Neural progenitor cell (in vitro differentiated cells): ENCODE measurements around the gene HDAC8. TPM values are rescaled to one million over a fixed set of nuclear protein-coding genes. Genes with fewer than 3 reads are reported as not detected.

ENCODE experiments used
- DNase-seq: peaks from one replicate; pipeline ENCODE4 v3.0.0-alpha.2; 2016; ENCODE audit warnings: low spot score
- H2AFZ ChIP-seq: fragments of 200-600 bp; sonication (generic); replicated peaks from 2 replicates; pipeline ENCODE4 v1.6.1; 2016; ENCODE audit warnings: antibody characterized with exemption
- H3F3A ChIP-seq: fragments of 200-600 bp; sonication (generic); 2 replicates; pipeline ENCODE4 v1.6.1; 2016; ENCODE audit warnings: antibody characterized with exemption, low read depth
- H3K27ac ChIP-seq: fragments of 200-600 bp; sonication (generic); 2 replicates; pipeline ENCODE4 v1.5.1; 2016; ENCODE audit warnings: mild to moderate bottlenecking
- H3K27me3 ChIP-seq: fragments of 200-600 bp; sonication (generic); 2 replicates; pipeline ENCODE4 v1.6.1; 2016; ENCODE audit warnings: mild to moderate bottlenecking, moderate library complexity
- H3K36me3 ChIP-seq: fragments of 200-600 bp; sonication (generic); 2 replicates; pipeline ENCODE4 v1.5.1; 2016
- H3K4me1 ChIP-seq: fragments of 200-600 bp; sonication (generic); 2 replicates; pipeline ENCODE4 v1.6.1; 2016; ENCODE audit warnings: mixed run types
- H3K4me2 ChIP-seq: fragments of 200-600 bp; sonication (generic); 2 replicates; pipeline ENCODE4 v1.6.1; 2016
- H3K4me3 ChIP-seq: fragments of 200-600 bp; sonication (generic); 2 replicates; pipeline ENCODE4 v1.5.1; 2016
- H3K79me2 ChIP-seq: fragments of 200-600 bp; sonication (generic); 2 replicates; pipeline ENCODE4 v1.6.1; 2016; ENCODE audit warnings: low read depth
- H3K9ac ChIP-seq: fragments of 200-600 bp; sonication (generic); 2 replicates; pipeline ENCODE4 v1.6.1; 2016
- H3K9me3 ChIP-seq: fragments of 200-600 bp; sonication (generic); 2 replicates; pipeline ENCODE4 v1.5.1; 2016; ENCODE audit warnings: low read depth
- H4K20me1 ChIP-seq: fragments of 200-600 bp; sonication (generic); 2 replicates; pipeline ENCODE4 v1.6.1; 2016; ENCODE audit warnings: low read depth
- H3K27ac Mint-ChIP-seq: 3 replicates; pipeline ENCODE4 v1.8.0; 2021; ENCODE audit warnings: mixed read lengths
- H3K27me3 Mint-ChIP-seq: 2 replicates; pipeline ENCODE4 v1.8.0; 2022; ENCODE audit warnings: low read depth, mild to moderate bottlenecking, inconsistent platforms, moderate library complexity, mixed read lengths; ENCODE audit not compliant: insufficient read depth
- H3K36me3 Mint-ChIP-seq: 3 replicates; pipeline ENCODE4 v1.8.0; 2021; ENCODE audit warnings: mixed read lengths
- H3K4me1 Mint-ChIP-seq: 3 replicates; pipeline ENCODE4 v1.8.0; 2021; ENCODE audit warnings: mixed read lengths
- H3K4me3 Mint-ChIP-seq: 3 replicates; pipeline ENCODE4 v1.8.0; 2021; ENCODE audit warnings: mild to moderate bottlenecking, moderate library complexity, mixed read lengths
- H3K9me3 Mint-ChIP-seq: 3 replicates; pipeline ENCODE4 v1.8.0; 2020; ENCODE audit warnings: mixed read lengths
- EZH2 ChIP-seq: fragments of 200-600 bp; sonication (generic); IDR thresholded peaks from 2 replicates; pipeline ENCODE4 v1.6.1; 2017; ENCODE audit warnings: antibody characterized with exemption, mild to moderate bottlenecking, moderate library complexity
- EZH2phosphoT487 ChIP-seq: fragments of 200-600 bp; sonication (generic); IDR thresholded peaks from 2 replicates; pipeline ENCODE4 v1.6.1; 2017; ENCODE audit warnings: antibody characterized with exemption
- total RNA-seq: library from RNA; depleted of rRNA; stranded (reverse); fragments of >200 nt; gene quantifications from 2 replicates; pipeline ENCODE4 v1.2.3, GENCODE V29; 2015; ENCODE audit warnings: low replicate concordance
- TF ChIP-seq, protein P1 (sequence below): fragments of 200-600 bp; sonication (generic); IDR thresholded peaks from 2 replicates; pipeline ENCODE4 v1.5.1; 2017; ENCODE audit warnings: antibody characterized with exemption, mild to moderate bottlenecking

Gene HDAC8
- total RNA-seq, 1 donor from 2014 or later, result 37.8 TPM

DNA sequence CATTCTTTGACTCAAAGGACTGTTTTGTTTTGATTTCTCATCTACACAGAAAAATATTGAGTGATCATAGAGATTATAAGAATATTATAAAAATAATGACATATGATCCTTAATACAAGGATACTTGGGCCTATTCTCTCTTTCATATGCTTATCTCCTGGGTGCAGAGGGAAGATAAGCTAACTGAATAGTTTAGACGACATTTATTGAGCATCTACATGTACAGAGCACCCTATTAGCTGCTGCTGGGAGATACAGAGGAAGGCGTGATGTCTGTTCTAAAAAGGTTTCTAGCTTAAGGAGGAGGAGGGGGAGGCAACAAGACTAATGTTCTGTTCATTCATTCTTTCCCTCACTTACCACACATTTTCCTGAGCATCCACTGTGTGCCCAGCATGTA lies 106.8 kb downstream of the HDAC8 start:
- Histone ChIP-seq H3K4me2 (no peak overlapping the region), H3K9me3 (no peaks in the 10 kb centered on the region), H3K27ac (no peak overlapping the region), H3K4me1 (no peaks in the 10 kb centered on the region), H3K27me3 (no peaks in the 10 kb centered on the region), H2AFZ (no peak overlapping the region), H3K9ac (no peak overlapping the region), H3K36me3 (no peaks in the 10 kb centered on the region), H3K79me2 (no peaks in the 10 kb centered on the region), H4K20me1 (no peaks in the 10 kb centered on the region), H3F3A (no peaks in the 10 kb centered on the region), H3K4me3 (no peak overlapping the region)
- Mint-ChIP-seq H3K36me3 (peaks cover 8% of the 10 kb centered on the region), H3K27me3 (peaks cover 2% of the 10 kb centered on the region), H3K4me3 (no peak overlapping the region), H3K4me1 (no peaks in the 10 kb centered on the region), H3K9me3 (peaks cover 4% of the 10 kb centered on the region), H3K27ac (no peak overlapping the region)
- DNase-seq, result no peak
- TF ChIP-seq EZH2phosphoT487 (no peak), EZH2 (no peak)
- TF ChIP-seq, protein P1, sequence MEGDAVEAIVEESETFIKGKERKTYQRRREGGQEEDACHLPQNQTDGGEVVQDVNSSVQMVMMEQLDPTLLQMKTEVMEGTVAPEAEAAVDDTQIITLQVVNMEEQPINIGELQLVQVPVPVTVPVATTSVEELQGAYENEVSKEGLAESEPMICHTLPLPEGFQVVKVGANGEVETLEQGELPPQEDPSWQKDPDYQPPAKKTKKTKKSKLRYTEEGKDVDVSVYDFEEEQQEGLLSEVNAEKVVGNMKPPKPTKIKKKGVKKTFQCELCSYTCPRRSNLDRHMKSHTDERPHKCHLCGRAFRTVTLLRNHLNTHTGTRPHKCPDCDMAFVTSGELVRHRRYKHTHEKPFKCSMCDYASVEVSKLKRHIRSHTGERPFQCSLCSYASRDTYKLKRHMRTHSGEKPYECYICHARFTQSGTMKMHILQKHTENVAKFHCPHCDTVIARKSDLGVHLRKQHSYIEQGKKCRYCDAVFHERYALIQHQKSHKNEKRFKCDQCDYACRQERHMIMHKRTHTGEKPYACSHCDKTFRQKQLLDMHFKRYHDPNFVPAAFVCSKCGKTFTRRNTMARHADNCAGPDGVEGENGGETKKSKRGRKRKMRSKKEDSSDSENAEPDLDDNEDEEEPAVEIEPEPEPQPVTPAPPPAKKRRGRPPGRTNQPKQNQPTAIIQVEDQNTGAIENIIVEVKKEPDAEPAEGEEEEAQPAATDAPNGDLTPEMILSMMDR, result no peak

DNA sequence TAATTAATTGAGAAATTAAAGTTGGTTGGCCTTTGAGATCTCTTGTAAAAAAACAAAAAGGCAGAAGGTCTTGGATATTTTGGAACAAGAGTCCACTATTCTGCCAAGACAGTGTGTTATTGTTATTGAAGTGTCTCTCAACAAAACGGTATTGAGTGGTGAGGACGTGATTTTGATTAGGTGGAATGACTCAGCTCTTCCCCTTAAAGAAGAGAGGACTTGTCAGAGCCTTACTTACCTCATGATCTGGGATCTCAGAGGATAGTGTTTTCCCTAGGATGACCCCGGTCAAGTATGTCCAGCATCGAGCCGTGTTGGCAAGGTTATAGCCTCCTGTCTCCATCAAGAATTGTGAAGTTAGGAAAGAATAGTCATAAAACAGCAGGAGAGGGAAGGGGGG lies 110.9 kb downstream of the HDAC8 start:
- Histone ChIP-seq H3K4me3 (no peak overlapping the region), H4K20me1 (no peaks in the 10 kb centered on the region), H3K9me3 (peaks cover 3% of the 10 kb centered on the region), H3K27ac (no peak overlapping the region), H3K79me2 (no peaks in the 10 kb centered on the region), H3K4me2 (no peak overlapping the region), H3F3A (no peaks in the 10 kb centered on the region), H3K4me1 (no peaks in the 10 kb centered on the region), H2AFZ (no peak overlapping the region), H3K36me3 (no peaks in the 10 kb centered on the region), H3K27me3 (no peaks in the 10 kb centered on the region), H3K9ac (no peak overlapping the region)
- no peak for DNase-seq
- peaks cover 2% of the 10 kb centered on the region for H3K27me3 Mint-ChIP-seq
- H3K36me3 Mint-ChIP-seq, result peaks cover 7% of the 10 kb centered on the region
- H3K27ac Mint-ChIP-seq, result no peak overlapping the region
- TF ChIP-seq, protein P1, result no peak
- TF ChIP-seq EZH2 (no peak), EZH2phosphoT487 (no peak)
- H3K4me1 Mint-ChIP-seq, result no peaks in the 10 kb centered on the region
- no peak overlapping the region for H3K4me3 Mint-ChIP-seq
- H3K9me3 Mint-ChIP-seq, result peaks cover under 1% of the 10 kb centered on the region

DNA sequence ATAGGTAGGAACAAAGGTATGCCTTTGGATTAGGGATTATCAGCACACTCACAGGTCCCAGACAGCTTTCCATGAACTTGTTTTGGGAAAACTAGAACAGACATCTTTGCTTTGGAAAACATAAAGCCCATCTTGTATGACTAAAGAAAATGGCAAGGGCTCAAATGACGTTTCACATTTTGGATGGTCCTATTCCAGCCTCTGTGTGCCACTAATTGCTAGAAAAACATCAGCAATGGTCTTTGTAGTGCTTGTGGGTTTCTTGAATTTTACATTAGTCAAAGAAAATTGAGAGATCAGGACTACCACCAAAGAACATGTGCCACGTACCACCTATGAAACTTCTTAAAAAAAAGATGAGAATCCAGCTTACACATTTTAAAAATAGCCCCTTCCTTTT lies 111.4 kb downstream of the HDAC8 start:
- Histone ChIP-seq H3K79me2 (no peaks in the 10 kb centered on the region), H3K9ac (no peak overlapping the region), H3K36me3 (no peaks in the 10 kb centered on the region), H3K4me3 (no peak overlapping the region), H4K20me1 (no peaks in the 10 kb centered on the region), H3K4me1 (no peaks in the 10 kb centered on the region), H3K27ac (no peak overlapping the region), H3K9me3 (peaks cover 3% of the 10 kb centered on the region), H2AFZ (no peak overlapping the region), H3F3A (no peaks in the 10 kb centered on the region), H3K27me3 (no peaks in the 10 kb centered on the region), H3K4me2 (no peak overlapping the region)
- H3K9me3 Mint-ChIP-seq, result peaks cover 3% of the 10 kb centered on the region
- H3K4me1 Mint-ChIP-seq, result no peaks in the 10 kb centered on the region
- no peak for DNase-seq
- TF ChIP-seq, protein P1, result no peak
- no peak for TF ChIP-seq EZH2
- no peak for TF ChIP-seq EZH2phosphoT487
- H3K27ac Mint-ChIP-seq, result no peak overlapping the region
- peaks cover 8% of the 10 kb centered on the region for H3K36me3 Mint-ChIP-seq
- peaks cover 2% of the 10 kb centered on the region for H3K27me3 Mint-ChIP-seq
- no peak overlapping the region for H3K4me3 Mint-ChIP-seq
